ENCODE data around the gene DHX40.
"Not testable (repeated sequence)": the region's sequence is repeated elsewhere in the genome, so short reads cannot be mapped to it uniquely, and the experiment has no call there.

Gene DHX40

GRCh38 chr17:59565171-59565958 is at the start of gene DHX40:
Gene DHX40 (plus strand): TSS chr17:59565610. CDS start chr17:59565672, 62 bp downstream.
- peak; percentile 93 to 95 for DNase-seq (ENCODE audit: low read depth in 2 of 2)

GRCh38 chr17:59516451-59516850 is 49.0 kb upstream of the DHX40 start:
- no peak for DNase-seq (ENCODE audit: low read depth in 2 of 2)

- no peak for DNase-seq (ENCODE audit: low read depth in 2 of 2)
Measured at GRCh38 chr17:59519132-59519531, 46.3 kb upstream of the DHX40 start.

- no peak for DNase-seq (ENCODE audit: low read depth in 2 of 2)
Measured at GRCh38 chr17:59520251-59520650, 45.2 kb upstream of the DHX40 start.

- peak; percentile 10 to 12 for DNase-seq (ENCODE audit: low read depth in 2 of 2)
Measured at GRCh38 chr17:59521465-59522126, 43.8 kb upstream of the DHX40 start.

GRCh38 chr17:59524930-59525329 is 40.5 kb upstream of the DHX40 start:
- not testable (repeated sequence) for DNase-seq (ENCODE audit: low read depth in 2 of 2)

- DNase-seq (ENCODE audit: low read depth in 2 of 2), result no peak
Measured at GRCh38 chr17:59525668-59526067, 39.7 kb upstream of the DHX40 start.

GRCh38 chr17:59526451-59526850 is 39.0 kb upstream of the DHX40 start:
- DNase-seq (ENCODE audit: low read depth in 2 of 2), result no peak

- no peak for DNase-seq (ENCODE audit: low read depth in 2 of 2)
Measured at GRCh38 chr17:59527325-59527917, 38.0 kb upstream of the DHX40 start.

- no peak for DNase-seq (ENCODE audit: low read depth in 2 of 2)
Measured at GRCh38 chr17:59527931-59528330, 37.5 kb upstream of the DHX40 start.

- DNase-seq (ENCODE audit: low read depth in 2 of 2), result no peak
Measured at GRCh38 chr17:59530531-59530930, 34.9 kb upstream of the DHX40 start.

- DNase-seq (ENCODE audit: low read depth in 2 of 2), result no peak
Measured at GRCh38 chr17:59533694-59534093, 31.7 kb upstream of the DHX40 start.

GRCh38 chr17:59534583-59534982 is 30.8 kb upstream of the DHX40 start:
- no peak for DNase-seq (ENCODE audit: low read depth in 2 of 2)

- DNase-seq (ENCODE audit: low read depth in 2 of 2), result no peak
Measured at GRCh38 chr17:59538195-59538909, 27.1 kb upstream of the DHX40 start.

GRCh38 chr17:59542960-59543635 is 22.3 kb upstream of the DHX40 start:
- no peak for DNase-seq (ENCODE audit: low read depth in 2 of 2)

GRCh38 chr17:59545942-59546341 is 19.5 kb upstream of the DHX40 start:
- no peak for DNase-seq (ENCODE audit: low read depth in 2 of 2)

GRCh38 chr17:59547131-59547915 is 18.1 kb upstream of the DHX40 start:
- no peak for DNase-seq (ENCODE audit: low read depth in 2 of 2)

- DNase-seq (ENCODE audit: low read depth in 2 of 2), result not testable (repeated sequence)
Measured at GRCh38 chr17:59548985-59549384, 16.4 kb upstream of the DHX40 start.

- DNase-seq (ENCODE audit: low read depth in 2 of 2), result no peak
Measured at GRCh38 chr17:59550703-59551102, 14.7 kb upstream of the DHX40 start.

- DNase-seq (ENCODE audit: low read depth in 2 of 2), result no peak
Measured at GRCh38 chr17:59558039-59558438, 7.4 kb upstream of the DHX40 start.

GRCh38 chr17:59558953-59559352 is 6.5 kb upstream of the DHX40 start:
- DNase-seq (ENCODE audit: low read depth in 2 of 2), result no peak
